HL-60/S4 treated with phorbol 12-myristate 13-acetate at 8.2 ng/mL for 4 days and 3 days (cell line): ENCODE data around the gene ELAPOR2.
"Not testable (repeated sequence)": the region's sequence is repeated elsewhere in the genome, so short reads cannot be mapped to it uniquely, and the experiment has no call there.

Experiments
- in situ Hi-C: fragments of 300-500 bp; cut with MboI; formaldehyde crosslinking; loops from 2 replicates; pipeline ENCODE4 v1.15.0; 2022; ENCODE audit warnings: low sequenced_read_pairs

ELAPOR2 gene, protein sequence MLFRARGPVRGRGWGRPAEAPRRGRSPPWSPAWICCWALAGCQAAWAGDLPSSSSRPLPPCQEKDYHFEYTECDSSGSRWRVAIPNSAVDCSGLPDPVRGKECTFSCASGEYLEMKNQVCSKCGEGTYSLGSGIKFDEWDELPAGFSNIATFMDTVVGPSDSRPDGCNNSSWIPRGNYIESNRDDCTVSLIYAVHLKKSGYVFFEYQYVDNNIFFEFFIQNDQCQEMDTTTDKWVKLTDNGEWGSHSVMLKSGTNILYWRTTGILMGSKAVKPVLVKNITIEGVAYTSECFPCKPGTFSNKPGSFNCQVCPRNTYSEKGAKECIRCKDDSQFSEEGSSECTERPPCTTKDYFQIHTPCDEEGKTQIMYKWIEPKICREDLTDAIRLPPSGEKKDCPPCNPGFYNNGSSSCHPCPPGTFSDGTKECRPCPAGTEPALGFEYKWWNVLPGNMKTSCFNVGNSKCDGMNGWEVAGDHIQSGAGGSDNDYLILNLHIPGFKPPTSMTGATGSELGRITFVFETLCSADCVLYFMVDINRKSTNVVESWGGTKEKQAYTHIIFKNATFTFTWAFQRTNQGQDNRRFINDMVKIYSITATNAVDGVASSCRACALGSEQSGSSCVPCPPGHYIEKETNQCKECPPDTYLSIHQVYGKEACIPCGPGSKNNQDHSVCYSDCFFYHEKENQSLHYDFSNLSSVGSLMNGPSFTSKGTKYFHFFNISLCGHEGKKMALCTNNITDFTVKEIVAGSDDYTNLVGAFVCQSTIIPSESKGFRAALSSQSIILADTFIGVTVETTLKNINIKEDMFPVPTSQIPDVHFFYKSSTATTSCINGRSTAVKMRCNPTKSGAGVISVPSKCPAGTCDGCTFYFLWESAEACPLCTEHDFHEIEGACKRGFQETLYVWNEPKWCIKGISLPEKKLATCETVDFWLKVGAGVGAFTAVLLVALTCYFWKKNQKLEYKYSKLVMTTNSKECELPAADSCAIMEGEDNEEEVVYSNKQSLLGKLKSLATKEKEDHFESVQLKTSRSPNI

DNA sequence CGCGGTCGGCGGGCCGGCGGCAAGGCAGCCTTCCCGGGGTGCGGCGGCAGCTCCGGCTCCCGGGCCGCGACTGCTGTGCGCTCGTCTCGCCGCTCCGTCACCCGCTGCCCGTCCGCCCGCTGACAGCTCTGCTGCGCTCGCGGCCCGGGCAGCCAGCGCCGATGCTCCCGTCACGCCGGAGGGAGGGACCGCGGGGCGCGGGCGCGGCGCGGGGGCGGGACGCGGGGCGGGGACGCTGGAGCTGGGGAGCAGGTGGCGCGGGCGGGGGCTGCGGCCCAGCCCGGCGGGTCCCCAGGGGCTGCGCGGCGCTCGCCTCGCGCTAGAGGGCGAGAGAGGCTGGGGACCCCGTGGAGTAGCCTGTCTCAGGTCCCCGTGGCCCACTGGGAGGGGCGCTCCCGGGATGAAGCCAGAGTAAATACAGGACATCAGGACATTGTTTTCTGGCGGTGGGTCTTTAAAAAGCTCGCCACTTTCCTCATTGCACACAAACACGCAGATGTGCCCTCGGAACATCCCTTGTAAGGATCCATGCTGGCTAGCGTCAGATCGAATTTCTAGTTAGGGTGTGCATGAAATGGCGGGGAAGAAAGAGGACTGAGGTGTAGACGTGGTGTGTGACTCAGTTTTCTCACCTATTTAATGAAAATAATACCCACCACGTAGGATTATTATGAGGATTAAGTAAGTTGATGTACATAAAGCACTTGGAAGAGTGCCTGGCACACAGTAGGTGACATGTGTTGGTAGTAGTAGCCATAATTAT lies at the start of gene ELAPOR2:
TSS of gene ELAPOR2 (minus strand) at position 130 of the 763 bp plus-strand sequence. CDS start 141 bp downstream, outside the sequence.
- in situ Hi-C loops, result no loop called here

DNA sequence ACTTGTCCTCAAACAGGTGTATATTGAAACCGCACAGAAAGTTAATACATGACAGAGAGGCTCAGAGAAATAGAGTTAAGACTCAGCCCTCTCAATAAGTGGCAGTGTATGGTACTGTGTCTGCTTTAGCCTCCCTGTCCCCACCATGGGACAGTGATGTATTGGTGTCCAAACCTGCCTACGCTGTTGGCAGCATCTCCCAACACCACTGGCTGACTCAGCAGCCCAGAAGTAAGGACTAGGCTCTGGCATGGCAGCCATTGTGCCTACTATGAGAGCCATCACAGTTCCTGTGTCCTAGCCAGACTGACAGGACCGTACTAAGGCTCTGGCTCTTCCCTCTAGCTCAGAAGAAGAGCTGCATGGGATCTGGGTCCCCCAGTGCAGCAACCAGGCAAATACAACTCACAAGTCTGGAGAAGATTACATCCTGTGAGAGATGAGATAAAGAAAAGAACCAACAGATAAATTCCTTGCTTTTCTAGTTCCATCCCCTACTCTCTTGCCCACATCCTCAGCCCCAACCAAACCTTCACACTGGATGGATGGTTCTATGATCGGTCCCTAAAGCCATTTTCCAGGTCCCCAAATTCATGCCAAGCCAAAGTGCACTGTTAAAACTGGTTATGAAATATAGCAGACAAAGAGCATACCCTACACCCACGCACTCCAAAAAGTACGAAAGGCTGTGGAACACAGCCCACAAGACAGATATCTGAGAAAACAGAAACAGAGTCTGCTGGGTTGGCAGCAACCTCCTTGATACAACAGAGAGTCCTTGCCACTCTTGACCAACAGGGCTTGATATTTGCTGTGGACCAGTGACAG lies 48.7 kb upstream of the ELAPOR2 start:
- in situ Hi-C loops, result no loop called here

DNA sequence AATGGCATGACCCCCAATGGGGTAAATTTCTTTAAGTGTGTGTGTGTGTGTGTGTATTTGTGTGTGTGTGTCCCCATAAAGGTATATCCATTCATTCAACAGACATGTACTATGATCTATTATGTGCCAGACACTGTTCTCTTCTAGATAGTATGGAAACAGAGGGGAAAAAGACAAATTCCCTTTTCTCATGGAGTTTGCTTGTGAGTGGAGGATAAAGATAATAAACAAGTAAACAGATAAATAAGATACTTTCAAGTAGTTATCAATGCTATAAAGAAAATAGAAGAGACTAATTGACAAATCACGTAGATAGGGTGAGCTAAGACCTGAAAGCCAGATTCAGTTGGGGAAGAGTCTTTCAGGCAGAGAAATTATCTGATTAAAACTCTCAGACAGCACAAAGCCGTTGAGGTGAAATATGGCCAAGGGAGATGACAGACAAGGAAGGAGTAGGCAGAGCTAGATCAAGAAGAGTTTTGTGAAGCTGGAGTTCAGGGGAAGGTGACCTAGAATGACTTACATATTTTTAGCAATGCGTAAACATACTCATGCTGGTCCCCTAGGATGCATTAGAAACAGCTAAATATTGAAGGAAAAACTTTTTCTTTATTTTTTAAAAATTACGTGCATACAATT lies 47.6 kb upstream of the ELAPOR2 start:
- in situ Hi-C loops, result no loop called here

DNA sequence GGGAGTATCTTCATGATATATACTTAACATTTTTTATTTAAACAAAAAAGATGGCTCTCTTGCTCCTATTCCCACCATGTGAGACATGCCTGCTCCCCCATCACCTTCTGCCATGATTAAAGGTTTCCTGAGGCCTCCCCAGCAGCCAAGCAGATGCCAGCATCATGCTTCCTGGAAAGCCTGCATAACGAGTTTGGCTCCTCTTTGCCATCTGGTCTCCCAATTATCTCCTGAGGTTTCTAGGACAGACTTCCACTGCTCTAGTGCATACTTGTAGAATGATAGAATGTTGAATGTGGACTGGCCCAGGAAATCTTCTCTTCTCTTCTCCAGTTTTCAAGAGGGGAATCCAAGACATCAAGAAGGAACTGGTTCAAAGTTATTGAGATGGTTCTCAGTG lies 45.9 kb upstream of the ELAPOR2 start:
- in situ Hi-C loops, result no loop called here

DNA sequence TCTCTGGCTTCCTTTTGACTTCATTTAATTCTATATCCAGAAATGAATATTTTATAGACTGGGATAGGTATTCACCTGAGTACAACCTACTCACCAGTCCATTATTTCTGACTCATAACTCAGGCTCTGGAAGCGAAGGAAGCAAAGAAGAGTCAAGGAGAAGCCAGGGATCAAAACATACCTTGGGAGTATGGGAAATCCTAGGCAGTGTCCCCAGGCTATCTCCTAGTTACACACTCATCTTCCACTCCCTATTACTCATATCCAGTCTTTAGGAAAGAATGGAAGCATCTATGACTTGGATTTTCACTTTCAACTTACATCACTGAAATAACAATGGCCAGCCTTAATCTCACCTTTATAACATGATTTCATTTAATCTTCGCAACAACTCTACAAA lies 40.9 kb upstream of the ELAPOR2 start:
- in situ Hi-C loops, result no loop called here

DNA sequence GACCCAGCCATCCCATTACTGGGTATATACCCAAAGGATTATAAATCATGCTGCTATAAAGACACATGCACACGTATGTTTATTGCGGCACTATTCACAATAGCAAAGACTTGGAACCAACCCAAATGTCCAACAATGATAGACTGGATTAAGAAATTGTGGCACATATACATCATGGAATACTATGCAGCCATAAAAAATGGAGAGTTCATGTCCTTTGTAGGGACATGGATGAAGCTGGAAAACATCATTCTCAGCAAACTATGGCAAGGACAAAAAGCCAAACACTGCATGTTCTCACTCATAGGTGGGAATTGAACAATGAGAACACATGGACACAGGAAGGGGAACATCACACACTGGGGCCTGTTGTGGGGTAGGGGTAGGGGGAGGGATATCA lies 37.9 kb upstream of the ELAPOR2 start:
- in situ Hi-C loops, result not testable (repeated sequence)

DNA sequence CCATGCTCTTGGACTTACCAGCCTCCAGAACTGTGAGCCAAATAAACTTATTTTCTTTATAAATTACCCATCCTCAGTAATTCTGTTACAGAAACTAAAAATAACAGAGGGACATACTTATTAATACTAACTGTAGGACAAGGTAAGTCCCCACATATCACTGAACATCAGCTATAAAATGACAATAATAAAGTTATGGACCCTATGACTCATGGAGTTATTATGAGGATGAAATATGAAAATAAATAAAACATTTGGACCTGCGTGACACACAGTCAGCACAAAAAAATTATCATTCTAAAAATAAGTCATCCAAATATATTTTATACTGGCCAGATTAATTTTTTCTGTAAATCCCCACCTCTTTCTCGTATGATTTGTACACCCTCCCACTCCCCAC lies 34.9 kb upstream of the ELAPOR2 start:
- in situ Hi-C loops, result no loop called here

DNA sequence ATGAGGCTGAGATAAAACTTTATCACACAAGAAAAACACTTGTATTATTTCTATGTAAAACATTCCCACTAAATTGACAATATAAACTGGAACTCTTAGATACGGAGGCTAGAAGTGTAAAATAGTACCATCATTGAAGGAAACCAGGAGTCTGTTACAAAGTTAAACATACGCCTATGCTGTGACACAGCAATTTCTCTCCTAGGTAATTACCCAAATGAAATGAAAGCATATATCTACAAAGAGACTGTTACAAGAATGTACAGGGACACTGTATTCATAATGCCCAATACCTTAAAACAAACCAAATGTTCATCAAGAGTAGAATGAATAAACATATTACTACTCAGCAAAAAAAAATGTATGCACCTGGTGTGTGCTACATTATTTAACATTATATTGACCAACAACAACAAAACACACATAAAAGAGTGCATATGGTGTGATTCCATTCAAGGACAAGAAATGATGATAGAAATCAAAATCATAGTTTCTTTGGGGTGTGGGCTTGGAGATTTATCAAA lies 33.2 kb upstream of the ELAPOR2 start:
- in situ Hi-C loops, result no loop called here

DNA sequence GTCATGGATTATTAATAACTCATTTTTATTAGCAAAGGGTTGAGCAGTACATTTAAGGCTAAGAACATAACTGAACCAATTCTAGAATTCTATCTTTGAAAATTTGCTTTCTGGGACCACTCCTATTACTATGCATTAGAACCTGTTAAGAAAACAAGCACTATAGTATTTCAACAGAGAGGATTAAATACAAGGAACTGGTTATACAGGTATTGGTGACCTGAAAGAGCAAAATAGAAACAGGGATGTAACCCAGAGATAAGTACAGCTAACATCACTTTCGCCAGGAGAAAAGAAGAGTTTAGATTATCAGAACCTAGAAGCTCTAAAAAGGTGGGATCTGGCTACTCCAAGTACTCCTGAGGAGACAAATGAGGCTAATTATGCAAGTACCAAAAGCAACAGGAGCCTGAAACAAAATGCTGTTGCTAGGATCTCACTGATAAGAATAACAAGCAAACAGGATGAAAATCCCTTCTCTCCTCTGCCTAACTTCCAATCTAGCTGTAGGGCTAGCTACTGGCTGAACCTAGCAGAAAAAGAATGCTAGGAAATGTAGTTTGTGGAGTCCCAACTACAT lies 32.1 kb upstream of the ELAPOR2 start:
- in situ Hi-C loops, result no loop called here

DNA sequence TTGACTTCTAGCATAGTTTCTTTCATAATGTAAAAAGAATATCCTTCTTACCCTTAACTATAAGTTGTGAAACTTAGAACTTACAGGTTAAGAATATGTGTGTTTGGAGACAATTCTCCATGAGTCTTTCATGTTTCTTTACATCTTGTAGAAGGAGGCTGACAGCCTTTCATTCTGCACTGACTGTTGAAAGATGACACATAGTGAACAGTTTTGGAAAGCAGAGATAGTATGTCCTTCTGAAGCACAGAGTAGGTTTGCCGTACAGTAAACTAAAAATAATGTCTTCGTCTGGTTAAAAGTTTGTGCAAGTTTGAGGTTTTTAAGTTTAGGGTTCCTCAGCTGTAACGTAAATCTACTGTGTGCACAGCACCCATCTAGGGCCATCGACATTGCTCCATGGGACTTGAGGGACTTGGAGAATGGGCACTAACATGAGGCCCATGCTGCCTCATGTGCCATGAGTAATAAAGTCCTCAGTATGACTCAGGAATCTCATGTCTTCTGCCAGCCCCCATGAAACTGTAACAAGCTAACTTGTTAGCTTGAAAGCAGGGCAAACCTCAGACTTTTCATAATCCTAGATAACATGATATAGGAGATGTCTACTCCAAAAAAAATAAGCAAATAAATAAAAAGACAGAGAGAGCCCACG lies 24.5 kb upstream of the ELAPOR2 start:
- in situ Hi-C loops, result no loop called here

DNA sequence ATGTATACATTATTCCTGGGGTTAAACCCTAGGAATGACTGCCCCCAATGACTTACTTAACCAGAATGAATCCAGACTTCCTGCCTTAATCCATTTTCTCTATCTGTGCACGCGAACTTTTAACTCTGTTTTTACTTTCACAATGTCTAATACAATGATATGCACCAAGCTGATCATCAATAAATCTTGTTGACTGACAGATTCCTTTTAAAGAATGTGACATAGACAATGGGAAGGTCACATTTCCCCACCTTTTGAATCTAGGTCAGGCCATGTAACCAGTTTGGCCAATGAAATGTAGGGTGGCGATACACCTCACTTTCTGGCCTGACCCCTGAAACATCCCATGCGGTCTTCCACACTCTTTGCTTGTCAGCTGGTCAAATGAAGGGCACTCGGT lies 23.2 kb upstream of the ELAPOR2 start:
- in situ Hi-C loops, result no loop called here

DNA sequence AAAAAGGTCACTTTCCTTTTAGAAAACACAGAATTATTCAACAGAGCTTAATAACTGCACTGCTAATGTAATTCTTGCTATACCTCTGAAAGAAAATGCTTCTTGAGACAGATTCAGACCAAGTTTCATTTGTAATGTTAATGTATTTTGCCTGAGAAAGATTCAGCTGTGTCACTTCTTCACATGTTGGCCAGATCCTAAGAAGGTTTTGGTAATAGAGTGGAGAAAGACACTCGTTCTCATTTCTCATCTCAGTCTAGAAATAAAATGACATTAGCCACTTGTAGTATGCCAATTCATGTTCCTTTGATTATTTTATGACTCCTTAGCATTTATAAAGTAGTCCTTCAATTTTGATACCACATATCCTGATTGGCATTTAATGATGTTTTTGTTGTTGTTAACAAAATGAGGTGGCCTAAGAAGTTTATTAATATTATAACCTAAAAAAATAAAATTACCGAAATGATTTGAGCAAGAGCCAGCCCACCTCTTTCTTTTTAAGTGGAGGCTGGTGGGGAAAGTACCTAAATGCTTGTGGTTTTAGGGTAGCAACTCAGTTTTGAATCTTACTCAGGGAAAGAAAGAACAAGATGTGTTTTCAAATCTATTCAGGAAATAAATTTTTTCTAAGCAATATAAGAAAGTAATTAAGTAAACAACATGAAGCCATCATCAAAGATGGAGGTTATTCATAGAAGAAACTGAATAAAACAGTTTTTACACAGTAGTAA lies 16.4 kb upstream of the ELAPOR2 start:
- in situ Hi-C loops, result no loop called here

DNA sequence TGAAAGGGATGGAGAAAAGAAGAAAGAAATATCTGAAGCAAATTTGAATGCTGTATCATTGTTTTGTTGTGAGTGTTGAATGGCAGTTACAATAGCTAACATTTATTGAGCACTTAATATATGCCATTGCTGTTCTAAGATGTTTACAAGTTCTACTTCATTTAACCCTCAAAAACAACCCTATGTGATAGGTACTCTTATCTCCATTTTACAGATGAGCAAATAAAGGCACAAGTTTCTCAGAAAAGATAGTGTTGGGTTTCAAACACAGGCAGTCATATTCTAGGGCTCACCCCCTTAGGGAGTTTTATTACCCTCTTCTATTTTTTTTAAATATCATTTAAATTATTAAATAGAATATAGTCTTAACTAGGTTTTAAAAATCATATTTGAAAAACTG lies 8.3 kb upstream of the ELAPOR2 start:
- in situ Hi-C loops, result no loop called here

DNA sequence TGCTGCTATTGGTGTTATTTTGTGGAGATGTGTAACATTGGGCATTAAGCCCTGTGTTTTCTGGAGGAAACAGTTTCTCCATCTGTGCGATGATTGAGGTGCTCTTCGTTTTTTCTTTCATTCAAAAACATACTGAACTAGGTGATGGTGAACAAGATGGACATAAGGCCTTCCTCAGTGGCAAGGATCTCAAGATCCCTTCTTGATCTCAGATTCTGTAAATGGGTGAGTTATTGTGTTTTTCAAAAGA lies 759 bp upstream of the ELAPOR2 start:
- in situ Hi-C loops, result no loop called here

DNA sequence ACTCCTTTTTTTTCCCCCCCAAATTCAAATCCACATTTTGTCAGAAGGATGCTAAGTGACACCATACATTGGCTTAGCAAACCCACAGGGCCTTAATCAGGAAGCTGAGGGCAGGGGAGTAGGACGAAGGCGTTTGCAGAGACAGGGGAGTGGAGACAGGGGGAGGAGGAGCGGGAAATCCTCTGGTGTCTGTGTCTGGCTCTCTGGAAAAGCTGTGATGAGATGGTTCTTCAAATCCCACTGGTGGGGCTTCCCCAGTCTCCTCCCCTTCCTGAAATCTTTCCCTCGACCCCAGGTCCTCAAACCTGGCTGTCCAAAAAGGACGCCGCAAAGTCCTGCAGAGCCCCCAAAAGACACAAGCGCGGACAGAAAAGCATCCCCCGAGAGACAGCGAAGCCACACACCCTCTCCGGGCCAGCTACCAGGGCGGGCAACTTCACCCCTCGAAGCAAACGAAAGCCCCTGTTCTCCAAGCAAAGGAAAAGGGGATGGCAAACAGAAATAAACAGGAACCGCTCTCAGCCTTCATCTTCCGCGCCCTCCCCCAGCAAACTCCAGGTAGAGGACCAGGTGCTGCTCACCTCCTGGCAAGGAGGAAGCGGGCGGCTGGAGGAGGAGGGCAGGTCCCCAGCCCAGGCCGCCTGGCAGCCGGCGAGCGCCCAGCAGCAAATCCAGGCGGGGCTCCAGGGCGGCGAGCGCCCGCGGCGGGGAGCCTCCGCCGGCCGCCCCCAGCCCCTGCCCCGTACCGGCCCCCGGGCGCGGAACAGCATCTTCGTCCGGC lies 520 bp downstream of the ELAPOR2 start:
- in situ Hi-C loops, result no loop called here

DNA sequence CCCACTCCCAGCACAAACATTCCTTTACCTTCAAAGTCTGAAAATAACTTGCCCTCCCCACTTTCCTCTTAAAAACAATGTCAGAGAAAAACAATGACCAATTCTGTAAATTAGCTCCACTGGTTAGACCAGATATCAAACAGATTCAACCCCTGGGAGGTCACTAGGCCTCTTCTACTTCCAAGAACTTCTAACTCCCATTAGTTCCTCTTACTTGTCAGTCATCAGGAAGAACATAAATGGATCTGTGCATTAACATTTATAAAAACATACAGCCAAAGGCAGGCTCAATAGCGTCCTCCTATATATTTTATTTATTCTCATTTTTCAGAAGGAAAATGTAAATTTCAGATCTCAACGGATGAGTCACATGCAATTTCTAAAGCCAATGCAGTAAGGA lies 2.2 kb downstream of the ELAPOR2 start:
- in situ Hi-C loops, result no loop called here

DNA sequence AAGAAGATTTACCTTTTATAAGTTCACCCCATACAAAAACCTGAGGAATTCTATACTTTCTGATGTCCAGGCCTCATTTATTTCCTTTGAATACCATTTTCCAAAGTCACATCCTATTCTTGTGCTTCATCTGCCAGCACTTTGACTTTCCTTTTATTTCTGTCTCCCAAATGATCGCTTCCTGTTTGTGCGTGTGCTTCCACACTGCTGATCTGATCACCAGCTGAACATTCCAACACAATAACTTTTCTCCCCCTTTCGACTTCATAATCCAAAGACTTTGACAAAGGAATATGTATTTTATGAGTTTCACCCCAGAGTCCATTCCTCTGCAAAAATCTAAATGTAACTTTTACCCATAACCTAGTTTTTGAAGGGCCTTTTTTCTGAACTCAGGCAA lies 3.1 kb downstream of the ELAPOR2 start:
- in situ Hi-C loops, result no loop called here
